NCI-H748 treated with DMSO at 0.1 percent for 48 hours (cell line): ENCODE measurements around the gene FTO.
"Not testable (repeated sequence)": the region's sequence is repeated elsewhere in the genome, so short reads cannot be mapped to it uniquely, and the experiment has no call there.

Experiments
- DNase-seq: peaks from one replicate; lab custom pipeline; 2025; lab: John Stamatoyannopoulos, UW

The FTO gene

GRCh38 chr16:53827741-53828140 lies 123.8 kb downstream of the FTO start:
- no peak for DNase-seq

- DNase-seq, result no peak
Observed at GRCh38 chr16:53829186-53829747, 125.3 kb downstream of the FTO start.

GRCh38 chr16:53832896-53833544 lies 129.1 kb downstream of the FTO start:
- no peak for DNase-seq

- DNase-seq, result no peak
Observed at GRCh38 chr16:53836142-53836541, 132.2 kb downstream of the FTO start.

GRCh38 chr16:53836680-53837079 lies 132.7 kb downstream of the FTO start:
- no peak for DNase-seq

GRCh38 chr16:53837426-53837825 lies 133.5 kb downstream of the FTO start:
- no peak for DNase-seq

- DNase-seq, result no peak
Observed at GRCh38 chr16:53839150-53839549, 135.2 kb downstream of the FTO start.

GRCh38 chr16:53840456-53840855 lies 136.5 kb downstream of the FTO start:
- no peak for DNase-seq

GRCh38 chr16:53841884-53842283 lies 137.9 kb downstream of the FTO start:
- DNase-seq, result no peak

GRCh38 chr16:53843084-53843483 lies 139.1 kb downstream of the FTO start:
- DNase-seq, result no peak

GRCh38 chr16:53844804-53845203 lies 140.8 kb downstream of the FTO start:
- no peak for DNase-seq

- DNase-seq, result not testable (repeated sequence)
Observed at GRCh38 chr16:53846549-53846948, 142.6 kb downstream of the FTO start.

- no peak for DNase-seq
Observed at GRCh38 chr16:53846971-53847370, 143.0 kb downstream of the FTO start.

GRCh38 chr16:53848277-53848942 lies 144.5 kb downstream of the FTO start:
- no peak for DNase-seq

- no peak for DNase-seq
Observed at GRCh38 chr16:53848950-53849349, 145.0 kb downstream of the FTO start.

- DNase-seq, result no peak
Observed at GRCh38 chr16:53849585-53849984, 145.6 kb downstream of the FTO start.

- no peak for DNase-seq
Observed at GRCh38 chr16:53849994-53850393, 146.0 kb downstream of the FTO start.

GRCh38 chr16:53852678-53853077 lies 148.7 kb downstream of the FTO start:
- no peak for DNase-seq

GRCh38 chr16:53855056-53855455 lies 151.1 kb downstream of the FTO start:
- no peak for DNase-seq

GRCh38 chr16:53855511-53855910 lies 151.6 kb downstream of the FTO start:
- DNase-seq, result no peak

GRCh38 chr16:53859995-53860540 lies 156.1 kb downstream of the FTO start:
- DNase-seq, result no peak

GRCh38 chr16:53863861-53864260 lies 159.9 kb downstream of the FTO start:
- DNase-seq, result no peak

GRCh38 chr16:53864819-53865493 lies 161.0 kb downstream of the FTO start:
- DNase-seq, result peak; percentile 20
